ENCODE data around the gene BMP4.

Gene BMP4

DNA sequence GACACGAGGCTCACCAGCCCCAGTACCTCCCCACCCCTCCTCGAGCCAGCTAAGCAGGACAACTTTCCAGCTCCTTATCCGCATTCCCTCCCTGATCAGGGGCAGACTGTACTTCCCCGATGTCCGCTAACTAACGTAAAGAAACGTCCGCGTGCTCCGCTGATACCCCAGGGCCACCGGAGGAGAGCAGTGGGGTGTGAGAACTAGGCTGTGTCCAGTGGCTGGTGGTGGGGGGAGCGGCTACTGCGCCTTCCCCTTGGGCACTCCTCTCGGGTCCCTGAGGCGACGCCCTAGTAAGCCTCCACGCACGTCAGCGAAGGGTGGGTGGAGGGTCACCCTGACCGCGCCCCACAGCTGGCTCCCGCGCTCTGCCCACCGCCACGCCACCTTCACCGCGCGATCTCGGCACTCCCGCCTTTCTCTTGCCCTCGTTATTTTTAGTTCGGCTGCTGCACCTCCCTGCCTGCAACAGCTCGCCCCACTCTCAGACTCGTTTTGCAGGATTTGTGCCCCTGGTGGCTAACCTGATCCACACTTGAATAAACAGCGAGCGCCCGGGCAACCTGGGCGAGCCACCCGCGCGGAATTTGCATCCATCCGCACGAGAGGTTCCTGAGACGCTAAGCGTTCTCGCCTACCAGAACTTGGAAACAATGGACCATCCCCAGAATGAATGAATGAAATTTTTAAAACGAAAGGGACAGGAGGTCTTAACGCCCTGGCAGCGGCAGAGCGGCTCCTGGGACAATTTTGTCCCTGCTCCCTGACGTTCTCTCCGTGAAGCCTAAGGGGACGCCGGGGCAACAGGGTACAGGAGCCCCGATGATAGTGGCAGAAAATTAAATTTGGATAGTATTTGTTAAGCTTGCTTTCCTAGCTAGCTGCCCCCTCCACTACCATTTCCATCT lies 6.9 kb upstream of the BMP4 start:
- no peak for DNase-seq (ENCODE audit: low spot score)

- DNase-seq (ENCODE audit: low spot score): no peak
These were observed 6.3 kb upstream of the BMP4 start for GRCh38 chr14:53962953-53963319.

- no peak for DNase-seq (ENCODE audit: low spot score)
These were observed 2.0 kb upstream of the BMP4 start for GRCh38 chr14:53958628-53959027.

DNA sequence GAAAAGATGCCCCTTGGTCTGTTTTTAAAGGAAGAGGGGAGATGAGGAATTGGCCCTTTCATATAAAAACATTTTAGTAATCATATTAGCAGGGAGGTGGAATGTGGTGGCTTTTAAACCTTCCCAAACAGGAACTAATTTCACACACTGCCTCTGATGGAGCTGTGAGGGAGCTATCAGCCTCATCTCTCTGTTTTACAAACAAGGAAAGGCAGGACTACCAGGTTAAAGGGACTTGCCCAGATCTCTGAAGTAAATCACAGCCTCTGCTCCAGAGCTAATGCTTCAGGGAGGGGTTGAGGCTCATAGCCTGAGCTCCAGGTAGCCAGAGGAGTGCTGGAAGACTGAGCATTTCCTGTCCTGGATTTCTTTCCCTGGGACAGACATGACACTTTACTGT lies 1.1 kb upstream of the BMP4 start:
- no peak for DNase-seq (ENCODE audit: low spot score)

DNA sequence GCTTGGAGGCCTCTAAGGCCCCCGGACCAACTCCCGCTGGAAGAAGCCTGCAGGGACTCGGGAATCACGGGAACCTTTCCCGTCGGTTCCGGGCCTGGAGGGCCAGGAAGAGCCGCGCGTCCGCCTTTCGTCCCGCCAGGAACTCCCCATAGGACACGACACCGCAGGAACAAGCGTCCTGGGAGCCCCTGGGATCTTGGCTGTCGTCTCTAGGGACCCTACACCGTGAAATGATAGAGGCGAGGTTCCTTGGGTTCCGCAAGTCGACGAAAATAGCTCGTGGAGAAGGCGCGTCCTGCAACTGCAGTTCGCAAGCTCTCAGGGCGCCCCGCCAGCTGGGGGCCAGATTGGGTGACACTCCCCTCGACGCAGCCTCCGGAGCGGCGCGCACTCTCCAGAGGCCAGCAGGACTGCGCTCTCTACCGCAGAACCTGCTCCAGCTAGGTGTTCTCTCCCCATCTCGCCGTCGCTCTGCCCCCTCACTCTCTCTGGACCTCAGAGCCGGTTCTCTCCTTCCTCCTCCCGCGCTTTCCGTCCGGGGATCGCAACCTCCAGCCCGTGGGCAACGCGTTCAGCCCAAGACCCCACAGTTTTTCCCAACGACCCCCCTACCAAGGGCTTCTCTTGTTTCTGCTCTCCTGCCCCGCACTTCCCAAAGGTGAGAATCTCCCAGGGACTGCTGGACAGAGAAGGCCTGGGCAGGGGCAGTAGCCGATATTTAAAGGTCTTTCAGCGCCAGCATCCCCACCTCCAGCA lies 776 bp downstream of the BMP4 start:
- no peak for DNase-seq (ENCODE audit: low spot score)

DNA sequence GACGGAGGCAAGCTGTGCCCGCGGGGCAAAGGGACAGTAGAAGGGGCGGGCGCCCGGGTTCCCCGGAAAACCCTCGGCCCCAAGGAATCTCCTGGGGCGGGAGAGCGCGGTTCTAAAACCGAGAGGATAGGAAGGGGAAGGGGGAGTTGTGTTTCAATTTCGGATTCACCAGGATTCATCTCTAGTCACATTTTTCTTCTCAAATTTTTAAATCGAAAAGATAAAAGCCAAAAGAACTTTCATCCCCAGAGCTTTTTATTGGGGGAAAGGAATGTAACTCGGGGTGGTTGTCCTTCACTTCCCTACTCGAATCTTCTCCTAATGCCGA lies 1.4 kb downstream of the BMP4 start:
- DNase-seq (ENCODE audit: low spot score): no peak

DNA sequence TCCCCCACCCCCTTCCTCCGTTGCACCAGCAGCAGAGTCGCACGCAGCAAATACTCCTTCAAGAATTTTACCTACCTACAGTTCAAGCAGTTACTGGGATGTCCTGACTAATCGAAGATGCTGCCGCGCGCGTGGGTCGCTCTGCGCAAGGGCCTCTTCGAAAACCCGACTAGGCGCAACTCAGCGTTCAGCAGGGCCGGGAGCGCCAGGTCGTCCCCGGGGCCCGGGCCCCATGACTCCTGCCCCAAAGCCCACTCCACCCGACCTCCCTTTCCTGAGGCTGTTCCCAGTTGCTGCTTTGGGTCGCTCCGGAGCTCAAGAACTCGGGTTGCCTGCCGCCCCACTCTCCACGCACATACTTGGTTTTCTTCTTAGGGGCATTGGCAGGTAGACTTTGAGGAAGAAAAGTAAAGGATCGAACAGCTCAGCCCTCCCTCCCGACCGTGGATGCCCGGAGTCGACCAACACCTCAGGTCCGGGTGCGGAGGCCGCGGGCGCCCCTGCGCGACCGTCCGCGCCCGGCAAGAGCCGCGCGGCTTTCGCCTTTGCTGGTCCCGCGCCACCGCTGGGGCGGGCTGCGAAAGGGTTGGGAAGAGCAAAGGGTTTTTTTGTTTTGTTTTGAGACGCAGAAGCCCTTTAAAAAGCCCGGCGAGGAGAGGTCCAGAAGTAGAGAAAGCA lies 1.9 kb downstream of the BMP4 start:
- DNase-seq (ENCODE audit: low spot score): no peak

GRCh38 chr14:53953828-53954550 lies 2.6 kb downstream of the BMP4 start:
- peak; percentile 58 for DNase-seq (ENCODE audit: low spot score)

GRCh38 chr14:53953002-53953827 lies 3.4 kb downstream of the BMP4 start:
- DNase-seq (ENCODE audit: low spot score): peak; percentile 80

DNA sequence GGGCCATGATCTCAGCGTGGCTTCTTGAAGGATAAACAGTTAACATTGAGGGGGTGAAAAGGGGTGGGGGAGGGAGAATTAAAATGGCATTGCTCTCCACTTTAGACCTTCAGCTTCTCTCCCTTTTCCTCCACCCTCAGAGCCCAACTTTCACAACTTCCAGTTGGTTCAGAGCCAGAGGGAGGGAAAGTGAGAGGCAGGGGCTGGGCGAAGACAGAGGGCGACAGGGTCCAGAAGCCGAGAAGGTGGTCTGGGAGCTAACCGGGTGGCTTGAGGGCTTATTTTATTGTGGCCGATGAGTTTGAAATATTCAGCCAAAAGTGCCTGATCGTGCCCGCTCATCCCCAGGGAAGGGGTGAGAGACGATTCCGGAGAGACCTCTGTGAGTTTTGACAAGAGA lies 4.1 kb downstream of the BMP4 start:
- DNase-seq (ENCODE audit: low spot score): no peak

DNA sequence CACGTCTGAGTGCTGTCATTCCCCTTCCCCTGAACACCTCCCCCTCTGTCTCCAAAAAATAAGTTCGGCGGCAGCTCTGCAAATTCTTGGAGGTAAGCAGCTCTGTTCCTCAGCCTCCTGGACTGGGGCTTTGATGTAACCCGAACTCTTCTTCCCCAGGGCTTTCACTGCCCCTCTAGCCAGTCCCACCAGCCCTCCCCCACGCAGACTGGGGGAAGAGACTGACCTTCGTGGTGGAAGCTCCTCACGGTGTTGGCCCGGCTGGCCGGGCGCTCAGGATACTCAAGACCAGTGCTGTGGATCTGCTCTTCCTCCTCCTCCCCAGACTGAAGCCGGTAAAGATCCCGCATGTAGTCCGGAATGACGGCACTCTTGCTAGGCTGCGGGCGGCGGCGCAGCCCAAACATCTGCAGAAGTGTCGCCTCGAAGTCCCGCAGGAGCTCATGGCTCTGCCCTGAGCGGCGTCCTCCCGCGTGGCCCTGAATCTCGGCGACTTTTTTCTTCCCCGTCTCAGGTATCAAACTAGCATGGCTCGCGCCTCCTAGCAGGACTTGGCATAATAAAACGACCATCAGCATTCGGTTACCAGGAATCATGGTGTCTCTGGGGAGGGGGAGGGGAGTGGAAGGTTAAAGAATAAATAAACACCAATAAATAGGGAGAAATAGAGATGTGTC lies 4.9 kb downstream of the BMP4 start:
- no peak for DNase-seq (ENCODE audit: low spot score)

- no peak for DNase-seq (ENCODE audit: low spot score)
These were observed 5.4 kb downstream of the BMP4 start for GRCh38 chr14:53951243-53951626.

DNA sequence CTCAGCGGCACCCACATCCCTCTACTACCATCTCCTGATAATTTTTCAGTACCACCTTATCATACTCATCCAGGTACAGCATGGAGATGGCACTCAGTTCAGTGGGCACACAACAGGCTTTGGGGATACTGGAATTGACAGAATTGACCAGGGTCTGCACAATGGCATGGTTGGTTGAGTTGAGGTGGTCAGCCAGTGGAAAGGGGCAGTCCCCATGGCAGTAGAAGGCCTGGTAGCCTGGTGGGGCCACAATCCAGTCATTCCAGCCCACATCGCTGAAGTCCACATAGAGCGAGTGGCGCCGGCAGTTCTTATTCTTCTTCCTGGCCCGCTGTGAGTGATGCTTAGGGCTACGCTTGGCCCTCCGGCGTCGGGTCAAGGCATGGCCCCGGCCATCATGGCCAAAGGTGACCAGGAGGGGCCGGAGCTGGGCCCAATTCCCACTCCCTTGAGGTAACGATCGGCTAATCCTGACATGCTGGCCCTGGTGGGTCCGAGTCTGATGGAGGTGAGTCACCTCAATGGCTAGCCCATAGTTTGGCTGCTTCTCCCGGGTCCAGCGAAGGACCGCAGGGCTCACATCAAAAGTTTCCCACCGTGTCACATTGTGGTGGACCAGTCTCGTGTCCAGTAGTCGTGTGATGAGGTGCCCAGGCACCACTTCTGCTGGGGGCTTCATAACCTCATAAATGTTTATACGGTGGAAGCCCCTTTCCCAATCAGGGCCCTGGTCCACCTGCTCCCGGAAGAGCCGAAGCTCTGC lies 6.4 kb downstream of the BMP4 start:
- no peak for DNase-seq (ENCODE audit: low spot score)

- no peak for DNase-seq (ENCODE audit: low spot score)
These were observed 7.4 kb downstream of the BMP4 start for GRCh38 chr14:53949201-53949600.

DNA sequence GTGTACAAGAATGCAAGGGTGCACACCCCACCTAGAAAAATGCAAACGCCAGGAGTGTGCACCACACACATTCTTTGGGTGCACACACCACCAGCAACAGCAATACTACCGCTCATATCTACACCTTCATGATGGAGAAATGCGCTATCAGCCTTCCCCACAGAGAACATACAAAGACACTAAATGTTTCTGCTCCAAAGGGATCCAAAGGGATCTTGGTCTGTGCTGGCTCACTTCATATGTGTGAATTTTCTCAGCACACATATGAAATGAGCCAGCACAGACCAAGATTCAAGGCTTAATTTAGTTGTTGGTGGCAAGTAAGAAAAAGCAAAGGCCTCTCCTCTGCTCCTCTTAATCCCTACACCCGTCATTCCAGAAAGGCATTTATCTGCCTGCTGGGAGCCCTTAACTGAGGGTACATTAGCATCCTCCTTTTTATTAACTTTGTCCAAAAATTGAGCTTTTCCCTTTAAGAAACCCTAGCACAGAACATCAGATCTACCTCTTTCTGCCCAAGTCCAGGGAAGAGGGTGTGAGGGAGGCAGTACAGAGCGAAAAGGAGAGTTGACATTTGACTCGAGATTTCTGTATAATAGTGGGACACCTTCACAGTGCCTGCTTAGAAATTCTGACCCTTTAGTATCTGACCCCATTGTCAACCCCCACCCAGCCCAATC lies 8.3 kb downstream of the BMP4 start:
- DNase-seq (ENCODE audit: low spot score): no peak

- peak; percentile 44 for DNase-seq (ENCODE audit: low spot score)
These were observed 9.0 kb downstream of the BMP4 start for GRCh38 chr14:53947452-53948204.

GRCh38 chr14:53947094-53947445 lies 9.6 kb downstream of the BMP4 start:
- no peak for DNase-seq (ENCODE audit: low spot score)

- DNase-seq (ENCODE audit: low spot score): peak; percentile 62
These were observed 10.1 kb downstream of the BMP4 start for GRCh38 chr14:53946404-53947093.
